Nucleus accumbens (tissue), 56 donors: Measurements from ENCODE around the gene CYP4A11.
"Not testable (repeated sequence)": the region's sequence is repeated elsewhere in the genome, so short reads cannot be mapped to it uniquely, and the experiment has no call there.

ENCODE experiments used
- DNase-seq, 56 donors: peaks; one replicate each; lab custom pipeline; 2025; lab: John Stamatoyannopoulos, UW

CYP4A11 gene

DNA sequence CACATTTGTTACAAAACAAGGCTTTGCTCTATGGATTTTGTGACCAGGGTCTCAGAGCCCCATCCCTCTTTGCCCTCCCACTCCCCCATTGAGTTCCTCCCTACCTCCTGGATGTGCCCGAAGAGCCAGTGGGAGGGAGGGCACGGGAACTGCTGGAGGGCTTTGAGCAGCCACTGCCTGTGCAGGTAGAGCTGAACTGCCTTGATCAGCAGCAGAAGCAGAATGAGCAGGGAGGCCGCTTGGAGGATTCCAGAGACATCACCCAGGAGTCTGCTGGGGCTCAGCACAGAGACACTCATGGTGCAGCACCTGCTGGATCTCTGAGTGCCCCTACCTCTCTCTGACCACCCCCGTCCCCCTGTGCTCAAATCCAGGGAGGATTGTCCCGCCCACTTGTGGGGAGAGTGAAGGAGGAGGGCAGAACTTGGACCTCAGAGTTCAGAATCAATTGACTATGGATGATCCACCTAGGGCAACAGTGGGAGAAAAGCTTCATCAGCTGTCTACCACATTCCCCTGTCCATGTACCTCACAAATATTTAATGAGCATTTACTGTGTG lies at the start of gene CYP4A11:
CYP4A11 (minus strand) TSS at position 342 of the 560 bp plus-strand sequence; CDS start at position 299, 43 bp downstream.
- no peak for DNase-seq

DNA sequence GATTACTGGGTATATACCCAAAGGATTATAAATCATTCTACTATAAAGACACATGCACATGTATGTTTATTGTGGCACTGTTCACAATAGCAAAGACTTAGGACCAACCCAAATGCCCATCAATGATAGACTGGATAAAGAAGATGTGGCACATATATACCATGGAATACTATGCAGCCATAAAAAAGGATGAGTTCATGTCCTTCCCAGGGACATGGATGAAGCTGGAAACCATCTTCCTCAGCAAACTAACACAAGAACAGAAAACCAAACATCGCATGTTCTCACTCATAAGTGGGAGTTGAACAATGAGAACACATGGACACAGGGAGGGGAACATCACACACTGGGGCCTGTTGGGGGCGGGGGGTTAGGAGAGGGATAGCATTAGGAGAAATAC lies 49.3 kb upstream of the CYP4A11 start:
- DNase-seq: not testable (repeated sequence)

DNA sequence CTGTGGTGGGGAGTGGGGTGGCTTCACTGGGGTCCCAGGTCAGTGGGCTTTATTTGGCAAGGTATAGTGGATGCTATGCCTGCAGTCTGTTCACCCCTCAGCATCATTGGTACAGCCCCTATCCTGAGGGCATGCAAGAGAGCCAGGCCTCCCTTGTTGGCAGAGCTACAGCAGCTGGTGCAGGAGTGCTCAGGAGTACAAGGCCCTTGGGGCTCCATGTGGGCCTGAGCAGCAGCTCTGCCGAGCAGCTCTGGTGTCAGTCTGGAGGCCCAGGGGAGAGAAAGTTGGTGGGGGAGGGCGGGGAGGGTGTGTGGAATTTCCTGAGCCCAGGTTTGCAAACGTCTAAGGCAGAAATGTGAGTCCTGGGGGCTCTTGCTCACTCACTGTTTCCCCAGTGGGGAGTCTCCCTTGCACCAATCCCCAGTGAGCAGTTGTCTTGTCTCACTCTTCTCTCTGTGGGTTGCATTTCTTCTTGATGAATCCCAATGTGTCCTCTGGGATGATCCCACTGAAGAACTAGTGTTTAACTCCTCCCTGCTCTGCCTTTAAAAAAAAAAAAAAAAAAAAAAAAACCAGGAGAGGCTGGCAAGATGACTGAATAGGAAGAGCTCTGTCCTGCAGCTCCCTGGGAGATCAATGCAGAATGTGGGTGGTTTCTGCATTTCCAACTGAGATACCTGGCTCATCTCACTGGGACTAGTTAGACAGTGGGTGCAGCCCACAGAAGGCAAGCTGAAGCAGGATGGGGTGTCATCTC lies 42.7 kb upstream of the CYP4A11 start:
- DNase-seq: no peak

DNA sequence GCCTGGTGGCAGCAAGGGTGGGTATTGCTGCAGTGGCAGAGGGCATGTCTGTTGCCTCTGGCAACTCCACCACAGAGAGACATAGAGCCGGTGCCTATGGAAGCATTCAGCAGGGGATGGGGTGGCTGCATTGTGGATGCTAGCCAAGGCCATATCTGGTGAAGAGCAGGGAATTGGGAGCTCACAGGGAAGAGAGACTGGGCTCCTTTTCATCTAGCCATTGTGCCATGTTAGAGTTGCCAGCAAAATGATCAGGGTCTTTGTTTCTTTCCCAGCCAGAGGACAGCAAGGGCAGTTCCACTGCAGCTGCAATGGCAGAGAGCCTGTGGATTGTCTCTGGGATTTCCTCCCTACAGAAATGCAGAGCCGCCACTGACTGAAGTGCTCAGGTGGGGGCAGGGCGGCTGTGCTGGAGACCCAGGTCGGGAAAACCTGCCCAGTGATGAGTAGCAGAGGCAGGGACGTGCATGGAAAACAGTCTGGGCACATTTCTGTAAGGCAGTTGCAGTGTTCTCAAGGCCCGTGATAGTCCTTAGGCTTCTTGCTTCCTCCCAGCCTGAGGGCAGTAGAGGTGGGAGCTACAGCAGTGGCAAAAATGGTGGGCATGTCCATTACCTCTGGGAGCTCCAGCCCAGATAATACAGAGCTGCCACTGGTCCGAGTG lies 42.0 kb upstream of the CYP4A11 start:
- DNase-seq: peak in 4 of 56 donors; percentile 8 to 14 (median 8)

DNA sequence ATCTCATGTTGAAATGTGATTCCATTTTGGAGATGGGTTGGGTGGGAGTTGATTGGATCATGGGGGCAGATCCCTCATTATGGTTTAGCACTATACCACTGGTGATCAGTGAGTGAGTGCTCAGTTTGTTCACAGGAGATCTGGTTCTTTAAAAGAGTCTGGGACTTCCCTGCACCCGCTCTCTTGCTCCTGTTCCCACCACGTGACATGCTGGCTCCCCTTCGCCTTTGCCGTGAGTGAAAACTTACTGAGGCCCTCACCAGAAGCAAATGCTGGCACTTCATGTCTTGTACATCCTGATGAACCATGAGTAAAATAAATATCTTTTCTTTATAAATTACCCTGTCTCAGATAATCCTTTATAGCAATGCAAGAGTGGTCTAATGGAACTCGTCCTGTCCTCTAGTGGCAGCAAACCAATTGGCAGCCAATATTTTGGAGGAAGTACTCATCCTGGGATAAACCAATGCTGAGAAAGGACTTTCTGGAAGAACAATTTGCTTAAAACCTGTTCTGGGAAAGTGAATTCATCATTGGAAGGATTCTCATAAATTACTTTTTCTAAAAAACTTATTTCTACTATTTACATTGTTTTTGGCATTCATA lies 27.8 kb upstream of the CYP4A11 start:
- DNase-seq: no peak

DNA sequence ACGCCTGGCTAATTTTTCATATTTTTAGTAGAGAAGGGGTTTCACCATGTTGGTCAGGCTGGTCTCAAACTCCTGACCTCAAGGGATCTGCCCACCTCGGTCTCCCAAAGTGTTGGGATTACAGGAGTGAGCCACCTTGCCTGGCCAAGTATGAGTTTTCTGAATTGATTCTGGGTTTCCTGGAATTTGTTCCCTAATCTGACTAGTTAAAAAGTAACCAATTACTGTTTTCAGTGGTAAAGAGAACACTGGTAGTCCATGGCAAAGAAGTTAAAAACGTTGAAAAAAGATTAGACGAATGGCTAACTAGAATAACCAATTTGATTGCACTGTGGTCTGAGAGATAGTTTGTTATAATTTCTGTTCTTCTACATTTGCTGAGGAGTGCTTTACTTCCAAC lies 21.0 kb upstream of the CYP4A11 start:
- not testable (repeated sequence) for DNase-seq

DNA sequence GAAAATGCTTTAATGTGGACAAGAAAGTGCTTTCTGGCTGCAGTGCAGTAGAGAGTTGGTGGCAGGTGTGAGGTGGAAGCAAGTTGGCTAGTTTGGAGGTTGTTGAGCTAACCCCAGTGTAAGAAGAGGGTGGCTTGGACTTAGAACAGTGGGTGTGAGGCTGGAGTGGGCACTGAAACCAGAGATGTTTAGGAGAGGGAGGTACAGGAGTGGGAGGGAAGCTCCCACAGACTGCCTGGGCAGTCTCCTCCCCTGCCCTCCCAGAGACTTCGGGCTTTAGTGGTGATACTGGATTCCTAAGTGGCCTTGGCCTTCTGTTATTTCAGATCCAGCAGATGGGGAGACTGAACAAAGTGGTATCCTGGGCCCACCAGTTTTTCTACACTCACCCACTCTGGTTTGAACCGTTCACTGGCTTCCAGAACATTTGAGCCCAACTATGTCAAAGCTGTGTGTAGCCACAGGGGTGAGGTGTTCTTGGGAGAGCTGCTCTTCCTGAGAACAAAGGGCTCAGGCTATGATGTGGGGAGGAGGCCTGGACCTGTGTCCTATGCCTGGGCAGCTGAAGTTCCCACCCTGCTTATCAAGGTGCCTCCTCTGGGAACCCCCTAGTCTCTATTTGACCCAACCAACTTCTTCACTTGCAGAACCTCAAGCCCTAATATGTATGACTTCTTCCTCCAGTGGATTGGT lies 19.9 kb upstream of the CYP4A11 start:
- DNase-seq: no peak

- no peak for DNase-seq
Observed at GRCh38 chr1:46960250-46960649, 19.0 kb upstream of the CYP4A11 start.

DNA sequence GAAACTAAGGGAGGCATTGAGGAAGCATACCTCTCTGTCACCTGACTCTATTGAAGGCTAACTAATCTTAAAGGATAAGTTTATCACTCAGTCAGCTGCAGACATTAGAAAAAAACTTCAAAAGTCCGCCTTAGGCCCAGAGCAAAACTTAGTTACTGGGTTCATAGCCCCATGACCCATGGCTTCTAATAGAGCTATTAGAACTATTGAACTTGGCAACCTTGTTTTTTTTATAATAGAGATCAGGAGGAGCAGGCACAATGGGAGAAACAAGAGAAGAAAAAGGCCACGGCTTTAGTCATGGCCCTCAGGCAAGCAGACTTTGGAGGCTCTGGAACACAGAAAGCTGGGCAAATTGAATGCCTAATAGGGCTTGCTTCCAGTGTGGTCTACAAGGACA lies 13.8 kb upstream of the CYP4A11 start:
- DNase-seq: not testable (repeated sequence)

DNA sequence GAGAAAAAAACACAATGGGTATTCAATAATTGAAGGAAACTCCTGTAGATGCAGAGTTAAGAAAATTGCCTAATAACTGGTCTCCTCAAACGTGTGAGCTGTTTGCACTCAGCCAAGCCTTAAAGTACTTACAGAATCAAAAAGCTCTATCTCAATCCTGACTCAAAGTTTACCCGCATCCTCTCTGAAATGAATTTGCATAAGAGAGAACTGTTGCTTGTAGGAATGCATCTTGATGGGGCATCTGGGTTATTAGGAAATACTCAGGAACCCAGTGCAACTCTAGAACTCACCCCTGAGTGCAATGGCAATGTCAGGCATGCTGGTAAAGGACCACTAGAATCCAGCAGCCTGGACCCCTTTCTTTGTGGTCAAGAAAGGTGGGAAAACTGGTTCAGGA lies 12.6 kb upstream of the CYP4A11 start:
- DNase-seq: not testable (repeated sequence)

- not testable (repeated sequence) for DNase-seq
Observed at GRCh38 chr1:46949417-46949666, 8.1 kb upstream of the CYP4A11 start.

GRCh38 chr1:46948629-46949416 lies 7.5 kb upstream of the CYP4A11 start:
- DNase-seq: no peak

GRCh38 chr1:46947706-46948105 lies 6.4 kb upstream of the CYP4A11 start:
- DNase-seq: not testable (repeated sequence)

- DNase-seq: no peak
Observed at GRCh38 chr1:46942086-46942485, 810 bp upstream of the CYP4A11 start.

GRCh38 chr1:46940307-46940706 lies 969 bp downstream of the CYP4A11 start:
- DNase-seq: no peak

GRCh38 chr1:46937270-46937669 lies 4.0 kb downstream of the CYP4A11 start:
- DNase-seq: no peak

- no peak for DNase-seq
Observed at GRCh38 chr1:46936788-46937187, 4.5 kb downstream of the CYP4A11 start.

DNA sequence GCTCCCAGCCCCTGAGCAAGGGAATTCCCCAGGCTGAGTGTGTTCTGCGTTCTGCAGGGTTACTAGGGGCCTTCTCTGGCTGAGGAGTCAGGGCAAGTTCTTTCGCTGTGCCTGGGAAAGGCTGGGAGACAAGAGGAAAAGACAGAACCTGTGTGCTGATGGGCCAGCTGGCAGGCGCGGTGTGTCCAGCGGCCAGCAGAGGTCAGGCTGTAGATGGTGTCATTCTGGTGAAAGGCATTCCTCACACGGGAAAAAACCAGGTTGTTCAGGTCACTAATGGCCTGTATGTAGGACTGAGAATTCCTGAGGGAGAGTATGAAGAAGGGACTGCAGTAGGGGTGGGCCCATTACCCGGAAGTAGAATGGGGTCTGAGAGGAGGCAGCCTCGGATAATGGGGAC lies 6.4 kb downstream of the CYP4A11 start:
- not testable (repeated sequence) for DNase-seq

DNA sequence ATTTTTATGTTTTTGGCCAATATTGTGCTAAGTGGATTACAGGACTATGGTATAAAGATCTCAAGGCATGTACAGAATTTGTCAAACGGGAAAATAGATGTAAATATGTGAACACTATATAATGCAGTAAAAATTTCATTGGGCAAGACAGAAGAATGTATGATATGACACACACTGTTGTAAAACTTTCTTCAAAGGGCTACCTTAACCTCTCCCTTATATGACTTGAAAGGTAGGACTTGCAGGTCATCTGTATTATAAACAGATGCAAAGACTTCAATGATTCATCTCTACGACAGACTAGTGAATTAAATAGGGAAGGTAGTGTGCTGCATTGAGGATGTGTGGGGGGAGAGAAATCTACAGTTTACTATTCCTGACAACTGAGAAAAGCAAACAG lies 9.3 kb downstream of the CYP4A11 start:
- DNase-seq: not testable (repeated sequence)

- no peak for DNase-seq
Observed at GRCh38 chr1:46931151-46931550, 10.1 kb downstream of the CYP4A11 start.
